Cortex of kidney (tissue), 1 donor: Measurements from ENCODE around the gene PSMD10.

Source experiments
- DNase-seq: peaks from one replicate; lab custom pipeline; 2025; lab: John Stamatoyannopoulos, UW

Gene PSMD10

GRCh38 chrX:108072746-108073145 is 18.6 kb downstream of the PSMD10 start:
- DNase-seq = no peak

DNA sequence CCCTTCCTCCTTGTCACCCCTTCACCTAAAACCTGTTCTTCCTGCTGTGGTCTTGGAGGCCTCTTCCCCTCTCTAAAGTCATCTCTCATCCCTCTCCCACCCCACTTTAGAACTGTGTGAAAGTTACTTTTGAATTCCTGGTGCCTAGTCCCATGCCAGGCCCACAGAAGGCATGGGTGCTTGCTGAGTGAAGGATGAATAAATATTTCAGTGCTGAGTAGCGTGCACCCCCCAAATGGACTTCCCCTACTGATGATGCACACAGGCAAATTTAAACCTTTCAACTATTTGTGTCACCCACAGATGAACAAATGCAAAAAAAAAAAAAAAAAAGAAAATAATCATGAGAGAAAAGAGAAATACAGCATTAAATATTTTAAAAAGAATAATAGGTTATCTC is 19.8 kb downstream of the PSMD10 start:
- DNase-seq = no peak

DNA sequence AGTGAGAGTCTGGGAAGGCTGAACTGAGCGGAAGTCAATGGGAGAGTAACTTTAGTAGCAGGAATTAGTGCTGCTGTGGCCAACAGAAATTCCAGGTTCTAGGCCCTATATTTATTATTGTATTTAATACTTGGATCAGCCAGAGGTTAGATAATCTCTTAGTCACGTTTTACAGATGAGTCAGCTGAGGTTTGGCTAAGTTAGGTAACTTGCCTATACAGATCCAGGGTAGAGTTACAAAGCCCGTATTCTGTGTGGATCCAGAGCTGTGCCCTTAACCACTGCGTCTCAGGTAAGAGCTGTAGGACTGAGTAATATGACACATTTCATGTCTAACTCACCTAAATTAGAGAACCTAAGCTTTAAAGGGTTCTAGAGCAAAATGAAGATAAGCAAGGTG is 20.5 kb downstream of the PSMD10 start:
- no peak for DNase-seq

DNA sequence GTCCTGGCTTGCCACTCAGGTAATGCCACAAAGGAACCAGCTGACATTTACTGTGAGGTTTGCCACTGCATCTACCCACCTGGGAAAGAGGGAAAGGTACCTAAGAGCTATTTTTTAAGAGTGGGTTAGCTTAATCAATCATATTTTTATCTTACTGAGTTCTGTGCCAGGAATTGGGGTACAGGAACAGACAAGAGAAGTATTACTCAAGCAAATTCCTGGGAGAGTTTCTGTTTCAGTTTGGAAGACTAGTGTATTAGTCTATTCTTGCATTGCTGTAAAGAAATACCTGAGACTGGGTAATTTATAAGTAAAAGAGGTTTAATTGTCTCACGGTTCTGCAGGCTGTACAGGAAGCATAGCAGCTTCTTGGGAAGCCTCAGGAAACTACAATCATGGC is 23.2 kb downstream of the PSMD10 start:
- no peak for DNase-seq

- DNase-seq = no peak
Measured at GRCh38 chrX:108064613-108065012, 26.7 kb downstream of the PSMD10 start.

GRCh38 chrX:108064001-108064400 is 27.3 kb downstream of the PSMD10 start:
- no peak for DNase-seq

GRCh38 chrX:108059801-108060200 is 31.5 kb downstream of the PSMD10 start:
- no peak for DNase-seq

- DNase-seq = no peak
Measured at GRCh38 chrX:108055546-108055945, 35.8 kb downstream of the PSMD10 start.

DNA sequence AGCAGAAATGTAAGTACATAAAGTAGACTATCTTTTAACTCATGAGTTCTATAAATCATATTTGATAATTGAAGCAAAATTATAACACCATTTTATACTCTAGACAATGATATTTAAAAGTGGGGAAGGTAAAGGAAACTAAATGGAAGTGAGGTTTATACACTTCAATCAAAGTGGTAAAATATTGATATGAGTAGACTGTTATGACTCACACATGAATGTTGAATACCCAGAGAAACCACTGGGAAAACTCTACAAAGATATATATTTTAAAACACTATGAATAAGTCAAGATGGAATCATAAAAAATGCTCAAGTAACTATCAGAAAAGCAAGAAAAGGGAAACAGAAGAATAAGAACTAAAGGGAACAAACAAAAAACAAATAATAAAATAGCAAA is 38.1 kb downstream of the PSMD10 start:
- DNase-seq = no peak

GRCh38 chrX:108049649-108050048 is 41.7 kb downstream of the PSMD10 start:
- DNase-seq = no peak

DNA sequence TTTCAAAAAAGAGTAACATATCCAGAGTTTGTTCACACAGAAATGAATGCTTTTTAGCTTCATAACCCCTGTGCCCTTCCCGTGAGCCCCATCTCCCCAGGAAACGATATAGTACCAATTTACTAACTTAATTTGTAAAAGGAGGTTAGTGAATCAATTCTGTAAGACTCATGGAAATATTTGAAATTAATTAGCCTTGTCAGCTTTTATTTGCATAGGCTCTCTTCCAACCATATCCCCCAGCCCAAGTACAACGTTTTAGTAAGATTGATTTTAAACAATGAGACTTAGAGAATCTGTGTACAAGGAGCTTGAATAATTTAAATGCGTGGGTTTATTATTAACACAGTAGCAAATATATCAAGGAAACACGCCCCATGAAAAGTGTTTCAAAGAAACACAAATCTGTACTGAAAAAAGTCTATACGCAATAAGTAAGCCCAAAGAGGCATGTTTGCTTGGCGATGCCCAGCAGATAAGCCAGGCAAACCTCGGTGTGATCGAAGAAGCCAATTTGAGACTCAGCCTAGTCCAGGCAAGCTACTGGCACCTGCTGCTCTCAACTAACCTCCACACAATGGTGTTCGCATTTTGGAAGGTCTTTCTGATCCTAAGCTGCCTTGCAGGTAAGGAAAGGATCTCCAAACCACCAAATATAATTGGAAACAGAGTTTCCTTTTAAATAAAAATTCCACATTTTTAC is 46.6 kb downstream of the PSMD10 start, which contains the start of gene VSIG1:
Gene VSIG1, plus strand, starts transcription at position 512 of the 703 bp plus-strand sequence. Its CDS starts 66 bp downstream, at position 578.
- no peak for DNase-seq

DNA sequence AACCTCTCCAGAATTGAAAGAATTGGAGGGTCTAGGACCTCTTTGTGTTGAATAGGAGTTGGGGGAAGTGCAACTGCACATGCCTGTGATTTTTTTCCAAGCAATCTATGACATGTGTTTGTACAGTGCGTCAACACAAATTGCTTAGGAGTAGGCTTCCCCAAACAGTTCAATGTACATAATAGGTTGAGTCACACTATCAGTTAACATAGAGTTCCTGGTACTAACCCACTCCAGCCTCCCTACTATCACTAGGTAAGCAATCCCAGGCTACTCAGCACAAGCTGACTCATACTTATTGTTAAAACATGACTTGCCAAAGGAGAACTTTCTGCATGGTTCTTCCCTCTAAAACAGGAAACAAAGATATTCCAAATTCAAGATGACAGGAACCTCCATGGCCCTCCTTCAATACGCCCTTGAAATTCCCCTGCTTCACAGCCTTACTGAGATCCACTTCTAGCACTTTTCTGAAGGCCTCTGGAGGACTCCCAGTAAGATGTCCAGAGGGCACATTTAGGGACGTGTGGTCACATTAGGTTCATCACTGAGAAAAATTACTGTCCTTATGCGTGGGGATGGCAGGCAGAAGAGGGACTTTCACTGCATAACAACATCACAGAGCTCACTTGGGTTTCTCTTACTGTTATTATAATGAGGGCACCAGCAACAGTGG is 54.9 kb downstream of the PSMD10 start:
- no peak for DNase-seq

DNA sequence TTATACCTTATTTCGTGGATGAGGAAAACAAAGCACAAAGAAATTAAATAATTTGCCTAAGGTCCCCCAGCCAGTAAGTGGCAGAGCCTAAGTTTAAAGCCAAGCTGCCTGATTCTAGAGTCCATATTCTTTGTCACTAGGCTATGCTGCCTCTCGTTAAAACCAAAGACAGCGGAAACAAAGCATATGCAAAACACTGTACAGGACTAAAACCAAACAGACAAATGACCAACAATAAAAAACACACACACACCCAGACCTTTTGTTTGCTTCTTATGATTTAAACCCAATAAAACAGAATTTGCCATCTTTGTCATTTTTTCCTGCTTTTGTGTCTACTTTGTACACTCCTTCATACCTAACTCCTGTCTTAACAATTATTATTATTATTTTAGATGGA is 56.6 kb downstream of the PSMD10 start:
- no peak for DNase-seq
